ENCODE data around the gene PGAP2.
"Not testable (repeated sequence)": the region's sequence is repeated elsewhere in the genome, so short reads cannot be mapped to it uniquely, and the experiment has no call there.

PGAP2 gene

GRCh38 chr11:3814832-3815231 lies 6.5 kb downstream of the PGAP2 start:
- DNase-seq; POLR2A ChIA-PET; H3K4me3 ChIP-seq (ENCODE audit: control insufficient read depth in 1 of 7, extremely low read depth in 1 of 7, insufficient read depth in 4 of 7, low read depth in 2 of 7, low read length in 6 of 7); H3K27ac ChIP-seq (ENCODE audit: insufficient read depth in 1 of 2, low read depth in 1 of 2, low read length in 2 of 2, poor library complexity in 1 of 2, severe bottlenecking in 2 of 2); H3K9me3 ChIP-seq (ENCODE audit: control extremely low read depth in 1 of 5, control insufficient read depth in 4 of 5, insufficient read depth in 2 of 5, low read depth in 1 of 5, low read length in 4 of 5); H3K4me1 ChIP-seq (ENCODE audit: control extremely low read depth in 1 of 4, control insufficient read depth in 4 of 4, insufficient read depth in 4 of 4, low read length in 3 of 4); H3K27me3 ChIP-seq (replicated peaks in 2 of 5; ENCODE audit: control insufficient read depth in 4 of 5, insufficient read depth in 5 of 5, low read length in 4 of 5): not testable (repeated sequence)
- CTCF ChIA-PET, result interaction anchor here (0.9 to 11.6 kb wide), 5 partner anchors 4 to 258 kb away, joined by 3 to 134 read pairs (median 17); partner anchors contain the start of gene PGAP2
- 100% methylated on average over 5 of the region's 5 CpGs for WGBS (ENCODE audit: insufficient coverage)
- peaks cover 0 to 23% (median 7%) of the 10 kb centered on the region in 4 experiments for H3K36me3 ChIP-seq (ENCODE audit: control insufficient read depth in 4 of 4, insufficient read depth in 4 of 4, low read length in 3 of 4)

- Histone ChIP-seq H3K9me3 (ENCODE audit: control extremely low read depth in 1 of 5, control insufficient read depth in 4 of 5, insufficient read depth in 2 of 5, low read depth in 1 of 5, low read length in 4 of 5) (no peaks in the 10 kb centered on the region), H3K27me3 (replicated peaks in 2 of 5; ENCODE audit: control insufficient read depth in 4 of 5, insufficient read depth in 5 of 5, low read length in 4 of 5) (no peaks in the 10 kb centered on the region), H3K27ac (ENCODE audit: insufficient read depth in 1 of 2, low read depth in 1 of 2, low read length in 2 of 2, poor library complexity in 1 of 2, severe bottlenecking in 2 of 2) (no peak overlapping the region), H3K4me1 (ENCODE audit: control extremely low read depth in 1 of 4, control insufficient read depth in 4 of 4, insufficient read depth in 4 of 4, low read length in 3 of 4) (peaks cover 0 to 10% (median 5%) of the 10 kb centered on the region in 4 experiments), H3K4me3 (ENCODE audit: control insufficient read depth in 1 of 7, extremely low read depth in 1 of 7, insufficient read depth in 4 of 7, low read depth in 2 of 7, low read length in 6 of 7) (no peak overlapping the region), H3K36me3 (ENCODE audit: control insufficient read depth in 4 of 4, insufficient read depth in 4 of 4, low read length in 3 of 4) (peaks cover 0 to 19% (median 7%) of the 10 kb centered on the region in 4 experiments)
- WGBS (ENCODE audit: insufficient coverage), result 83% methylated on average over 2 of the region's 4 CpGs
- POLR2A ChIA-PET, result no interaction called here
- no peak for DNase-seq
- CTCF ChIA-PET, result interaction anchor here (1.4 to 11.9 kb wide), 6 partner anchors 4 to 257 kb away, joined by 4 to 266 read pairs (median 72); partner anchors contain the start of genes PGAP2 and RHOG
These were observed 7.5 kb downstream of the PGAP2 start for GRCh38 chr11:3815845-3816244.

- 83% methylated on average over 1 of the region's 2 CpGs for whole genome bisulfite sequencing (ENCODE audit: insufficient coverage)
- no peak overlapping the region for H3K4me3 ChIP-seq (ENCODE audit: control insufficient read depth in 1 of 7, extremely low read depth in 1 of 7, insufficient read depth in 4 of 7, low read depth in 2 of 7, low read length in 6 of 7)
- H3K9me3 ChIP-seq (ENCODE audit: control extremely low read depth in 1 of 5, control insufficient read depth in 4 of 5, insufficient read depth in 2 of 5, low read depth in 1 of 5, low read length in 4 of 5), result no peaks in the 10 kb centered on the region
- CTCF ChIA-PET, result interaction anchor here (0.8 to 11.9 kb wide), 7 partner anchors 6 to 256 kb away, joined by 3 to 266 read pairs (median 6); partner anchors contain the start of genes PGAP2 and RHOG
- H3K27ac ChIP-seq (ENCODE audit: insufficient read depth in 1 of 2, low read depth in 1 of 2, low read length in 2 of 2, poor library complexity in 1 of 2, severe bottlenecking in 2 of 2), result no peak overlapping the region
- no peaks in the 10 kb centered on the region for H3K27me3 ChIP-seq (replicated peaks in 2 of 5; ENCODE audit: control insufficient read depth in 4 of 5, insufficient read depth in 5 of 5, low read length in 4 of 5)
- POLR2A ChIA-PET, result no interaction called here
- no peak for DNase-seq
- peaks cover 0 to 16% (median 4%) of the 10 kb centered on the region in 4 experiments for H3K36me3 ChIP-seq (ENCODE audit: control insufficient read depth in 4 of 4, insufficient read depth in 4 of 4, low read length in 3 of 4)
- H3K4me1 ChIP-seq (ENCODE audit: control extremely low read depth in 1 of 4, control insufficient read depth in 4 of 4, insufficient read depth in 4 of 4, low read length in 3 of 4), result peaks cover 0 to 10% (median 5%) of the 10 kb centered on the region in 4 experiments
These were observed 8.3 kb downstream of the PGAP2 start for GRCh38 chr11:3816673-3817072.

- Histone ChIP-seq H3K27ac (ENCODE audit: insufficient read depth in 1 of 2, low read depth in 1 of 2, low read length in 2 of 2, poor library complexity in 1 of 2, severe bottlenecking in 2 of 2) (no peak overlapping the region), H3K27me3 (replicated peaks in 2 of 5; ENCODE audit: control insufficient read depth in 4 of 5, insufficient read depth in 5 of 5, low read length in 4 of 5) (no peaks in the 10 kb centered on the region), H3K36me3 (ENCODE audit: control insufficient read depth in 4 of 4, insufficient read depth in 4 of 4, low read length in 3 of 4) (peaks cover 0 to 16% (median 4%) of the 10 kb centered on the region in 4 experiments), H3K4me3 (ENCODE audit: control insufficient read depth in 1 of 7, extremely low read depth in 1 of 7, insufficient read depth in 4 of 7, low read depth in 2 of 7, low read length in 6 of 7) (no peak overlapping the region), H3K9me3 (ENCODE audit: control extremely low read depth in 1 of 5, control insufficient read depth in 4 of 5, insufficient read depth in 2 of 5, low read depth in 1 of 5, low read length in 4 of 5) (no peaks in the 10 kb centered on the region), H3K4me1 (ENCODE audit: control extremely low read depth in 1 of 4, control insufficient read depth in 4 of 4, insufficient read depth in 4 of 4, low read length in 3 of 4) (peaks cover 0 to 10% (median 5%) of the 10 kb centered on the region in 4 experiments)
- ChIA-PET POLR2A (no interaction called here), CTCF (interaction anchor here (0.8 to 11.9 kb wide), 6 partner anchors 7 to 256 kb away, joined by 3 to 266 read pairs (median 8); partner anchors contain the start of genes PGAP2 and RHOG)
- no peak for DNase-seq
- WGBS (ENCODE audit: insufficient coverage), result 87% methylated on average over 10 of the region's 10 CpGs
These were observed 8.9 kb downstream of the PGAP2 start for GRCh38 chr11:3817181-3817800.

- H3K27me3 ChIP-seq (replicated peaks in 2 of 5; ENCODE audit: control insufficient read depth in 4 of 5, insufficient read depth in 5 of 5, low read length in 4 of 5), result no peaks in the 10 kb centered on the region
- H3K4me1 ChIP-seq (ENCODE audit: control extremely low read depth in 1 of 4, control insufficient read depth in 4 of 4, insufficient read depth in 4 of 4, low read length in 3 of 4), result peaks cover 0 to 19% (median 11%) of the 10 kb centered on the region in 4 experiments
- no peak overlapping the region for H3K4me3 ChIP-seq (ENCODE audit: control insufficient read depth in 1 of 7, extremely low read depth in 1 of 7, insufficient read depth in 4 of 7, low read depth in 2 of 7, low read length in 6 of 7)
- WGBS (ENCODE audit: insufficient coverage), result 83% methylated on average over 1 of the region's 2 CpGs
- no peak for DNase-seq
- no peak overlapping the region for H3K27ac ChIP-seq (ENCODE audit: insufficient read depth in 1 of 2, low read depth in 1 of 2, low read length in 2 of 2, poor library complexity in 1 of 2, severe bottlenecking in 2 of 2)
- CTCF ChIA-PET, result interaction anchor here (1.2 to 11.9 kb wide), 5 partner anchors 8 to 252 kb away, joined by 3 to 266 read pairs (median 18); partner anchors contain the start of genes PGAP2 and RHOG
- peaks cover 0 to 34% (median 12%) of the 10 kb centered on the region in 4 experiments for H3K36me3 ChIP-seq (ENCODE audit: control insufficient read depth in 4 of 4, insufficient read depth in 4 of 4, low read length in 3 of 4)
- H3K9me3 ChIP-seq (ENCODE audit: control extremely low read depth in 1 of 5, control insufficient read depth in 4 of 5, insufficient read depth in 2 of 5, low read depth in 1 of 5, low read length in 4 of 5), result no peaks in the 10 kb centered on the region
- POLR2A ChIA-PET, result no interaction called here
These were observed 12.6 kb downstream of the PGAP2 start for GRCh38 chr11:3820971-3821370.

- CTCF ChIA-PET, result interaction anchor here (0.6 to 11.9 kb wide), 8 partner anchors 12 to 251 kb away, joined by 3 to 266 read pairs (median 6); partner anchors contain the start of genes PGAP2 and RHOG
- no peak for DNase-seq
- Histone ChIP-seq H3K9me3 (ENCODE audit: control extremely low read depth in 1 of 5, control insufficient read depth in 4 of 5, insufficient read depth in 2 of 5, low read depth in 1 of 5, low read length in 4 of 5) (no peaks in the 10 kb centered on the region), H3K27me3 (replicated peaks in 2 of 5; ENCODE audit: control insufficient read depth in 4 of 5, insufficient read depth in 5 of 5, low read length in 4 of 5) (no peaks in the 10 kb centered on the region), H3K36me3 (ENCODE audit: control insufficient read depth in 4 of 4, insufficient read depth in 4 of 4, low read length in 3 of 4) (peaks cover 3 to 44% (median 20%) of the 10 kb centered on the region in 4 experiments), H3K27ac (ENCODE audit: insufficient read depth in 1 of 2, low read depth in 1 of 2, low read length in 2 of 2, poor library complexity in 1 of 2, severe bottlenecking in 2 of 2) (no peak overlapping the region), H3K4me1 (ENCODE audit: control extremely low read depth in 1 of 4, control insufficient read depth in 4 of 4, insufficient read depth in 4 of 4, low read length in 3 of 4) (peaks cover 0 to 16% (median 8%) of the 10 kb centered on the region in 4 experiments), H3K4me3 (ENCODE audit: control insufficient read depth in 1 of 7, extremely low read depth in 1 of 7, insufficient read depth in 4 of 7, low read depth in 2 of 7, low read length in 6 of 7) (no peak overlapping the region)
- POLR2A ChIA-PET, result no interaction called here
- WGBS (ENCODE audit: insufficient coverage), result 95% methylated on average over 6 of the region's 7 CpGs
These were observed 14.0 kb downstream of the PGAP2 start for GRCh38 chr11:3822312-3822711.

- CTCF ChIA-PET, result interaction anchor here (0.9 to 11.9 kb wide), 8 partner anchors 13 to 250 kb away, joined by 3 to 266 read pairs (median 6); partner anchors contain the start of genes PGAP2 and RHOG
- no peak overlapping the region for H3K27ac ChIP-seq (ENCODE audit: insufficient read depth in 1 of 2, low read depth in 1 of 2, low read length in 2 of 2, poor library complexity in 1 of 2, severe bottlenecking in 2 of 2)
- H3K9me3 ChIP-seq (ENCODE audit: control extremely low read depth in 1 of 5, control insufficient read depth in 4 of 5, insufficient read depth in 2 of 5, low read depth in 1 of 5, low read length in 4 of 5), result no peaks in the 10 kb centered on the region
- no peaks in the 10 kb centered on the region for H3K27me3 ChIP-seq (replicated peaks in 2 of 5; ENCODE audit: control insufficient read depth in 4 of 5, insufficient read depth in 5 of 5, low read length in 4 of 5)
- no peak overlapping the region for H3K4me3 ChIP-seq (ENCODE audit: control insufficient read depth in 1 of 7, extremely low read depth in 1 of 7, insufficient read depth in 4 of 7, low read depth in 2 of 7, low read length in 6 of 7)
- DNase-seq, result no peak
- POLR2A ChIA-PET, result no interaction called here
- peaks cover 0 to 13% (median 6%) of the 10 kb centered on the region in 4 experiments for H3K4me1 ChIP-seq (ENCODE audit: control extremely low read depth in 1 of 4, control insufficient read depth in 4 of 4, insufficient read depth in 4 of 4, low read length in 3 of 4)
- 100% methylated on average over 2 of the region's 3 CpGs for WGBS (ENCODE audit: insufficient coverage)
- peaks cover 11 to 51% (median 28%) of the 10 kb centered on the region in 4 experiments for H3K36me3 ChIP-seq (ENCODE audit: control insufficient read depth in 4 of 4, insufficient read depth in 4 of 4, low read length in 3 of 4)
These were observed 14.9 kb downstream of the PGAP2 start for GRCh38 chr11:3823303-3823702.

Measured in common myeloid progenitor, CD34-positive (primary cell).